H1 (cell line): Measurements from ENCODE around the gene OPHN1.

Experiments used
- EP300 ChIP-seq, 2 experiments: IDR thresholded peaks; 1 replicate in 1 of 2; 2 replicates in 1 of 2; pipeline ENCODE4 v1.6.1; 2011 to 2012; ENCODE audit warnings: low read depth in 2 of 2, low read length in 2 of 2, mild to moderate bottlenecking in 2 of 2, borderline replicate concordance in 1 of 2, inconsistent platforms in 1 of 2, moderate library complexity in 1 of 2
- KDM5A ChIP-seq: fragments of 200-600 bp; IDR thresholded peaks from 2 replicates; pipeline ENCODE4 v1.7.1; 2012; ENCODE audit warnings: mild to moderate bottlenecking, low read length, inconsistent platforms, mixed read lengths
- TBP ChIP-seq: IDR thresholded peaks from 2 replicates; pipeline ENCODE4 v1.6.1; 2011; ENCODE audit warnings: low read depth, low read length, improper control_type of control experiment

DNA sequence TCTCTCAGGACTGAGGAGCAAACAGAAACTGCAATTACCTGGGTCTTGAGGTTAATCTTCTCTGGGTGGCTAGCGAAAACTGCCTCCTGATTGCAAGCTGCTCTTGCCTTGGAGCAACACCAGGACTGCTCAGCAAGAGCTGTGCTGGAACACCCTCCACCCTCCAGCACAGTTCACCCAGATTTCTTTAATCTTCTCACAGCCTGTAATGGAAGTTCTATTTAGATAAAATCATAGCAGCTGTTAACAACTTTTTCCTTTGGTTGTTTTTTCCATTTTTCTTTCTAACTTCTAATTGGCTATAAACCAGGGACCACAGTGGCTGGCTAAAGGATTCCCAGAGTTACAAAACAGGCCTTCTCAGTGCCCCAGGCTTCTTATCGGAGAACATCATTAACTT is 36.3 kb downstream of the OPHN1 start:
- TF ChIP-seq EP300 (IDR thresholded peaks at IDR 0.05; ENCODE audit: borderline replicate concordance in 1 of 2, low read depth in 2 of 2, low read length in 2 of 2) (no peak), KDM5A (no peak), TBP (no peak)
